ENCODE measurements around the gene JARID2.

DNA sequence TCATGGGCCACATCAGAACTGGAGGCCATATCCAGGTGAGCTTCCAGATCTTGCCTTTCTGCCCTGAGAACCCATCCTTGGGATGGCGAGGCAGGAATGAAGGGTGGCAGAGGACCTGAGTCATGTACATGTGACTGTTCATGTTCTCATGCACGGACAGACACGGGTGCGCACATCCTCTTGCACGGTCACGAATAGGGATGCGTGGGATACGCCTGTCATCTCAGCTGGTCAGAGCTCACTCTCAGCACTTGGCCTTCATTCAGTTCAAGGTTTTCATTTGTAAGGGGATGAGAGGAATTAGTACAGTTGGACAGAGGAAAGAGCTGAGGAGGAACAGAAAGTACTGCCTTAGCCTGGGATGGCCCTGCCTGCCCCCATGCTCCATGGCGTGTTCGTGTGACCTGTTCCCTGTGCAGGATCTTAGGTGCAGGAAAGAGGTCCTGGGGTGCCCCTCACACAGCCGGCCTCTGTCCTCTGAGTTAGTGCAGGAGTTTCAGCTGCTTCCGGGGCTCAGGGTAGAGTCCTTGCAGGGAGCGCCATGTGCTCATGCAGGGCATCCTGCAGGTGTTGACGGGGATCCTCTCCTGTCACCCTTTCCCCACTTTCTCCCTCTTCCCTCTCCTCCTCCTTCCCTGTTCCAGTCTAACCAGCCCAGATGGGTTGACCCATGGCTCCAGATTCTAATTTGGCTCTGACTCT, 243.5 kb downstream of the JARID2 start:
- TF ChIP-seq, protein P1, sequence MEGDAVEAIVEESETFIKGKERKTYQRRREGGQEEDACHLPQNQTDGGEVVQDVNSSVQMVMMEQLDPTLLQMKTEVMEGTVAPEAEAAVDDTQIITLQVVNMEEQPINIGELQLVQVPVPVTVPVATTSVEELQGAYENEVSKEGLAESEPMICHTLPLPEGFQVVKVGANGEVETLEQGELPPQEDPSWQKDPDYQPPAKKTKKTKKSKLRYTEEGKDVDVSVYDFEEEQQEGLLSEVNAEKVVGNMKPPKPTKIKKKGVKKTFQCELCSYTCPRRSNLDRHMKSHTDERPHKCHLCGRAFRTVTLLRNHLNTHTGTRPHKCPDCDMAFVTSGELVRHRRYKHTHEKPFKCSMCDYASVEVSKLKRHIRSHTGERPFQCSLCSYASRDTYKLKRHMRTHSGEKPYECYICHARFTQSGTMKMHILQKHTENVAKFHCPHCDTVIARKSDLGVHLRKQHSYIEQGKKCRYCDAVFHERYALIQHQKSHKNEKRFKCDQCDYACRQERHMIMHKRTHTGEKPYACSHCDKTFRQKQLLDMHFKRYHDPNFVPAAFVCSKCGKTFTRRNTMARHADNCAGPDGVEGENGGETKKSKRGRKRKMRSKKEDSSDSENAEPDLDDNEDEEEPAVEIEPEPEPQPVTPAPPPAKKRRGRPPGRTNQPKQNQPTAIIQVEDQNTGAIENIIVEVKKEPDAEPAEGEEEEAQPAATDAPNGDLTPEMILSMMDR (IDR thresholded peaks at IDR 0.05; ENCODE audit: low read length) = no peak
- no peak for TF ChIP-seq EZH2 (IDR thresholded peaks at IDR 0.05; ENCODE audit: borderline replicate concordance, low read length)

All from OCI-LY1 (cell line).